GM19043 (cell line): ENCODE data around the gene ANGPTL3.

Experiments used
- ATAC-seq: cut with Tn5 transposase; IDR thresholded peaks from one replicate; pipeline ENCODE4 v1.9.1; 2021; ENCODE audit warnings: low read depth; ENCODE audit not compliant: unreplicated experiment

Gene ANGPTL3

DNA sequence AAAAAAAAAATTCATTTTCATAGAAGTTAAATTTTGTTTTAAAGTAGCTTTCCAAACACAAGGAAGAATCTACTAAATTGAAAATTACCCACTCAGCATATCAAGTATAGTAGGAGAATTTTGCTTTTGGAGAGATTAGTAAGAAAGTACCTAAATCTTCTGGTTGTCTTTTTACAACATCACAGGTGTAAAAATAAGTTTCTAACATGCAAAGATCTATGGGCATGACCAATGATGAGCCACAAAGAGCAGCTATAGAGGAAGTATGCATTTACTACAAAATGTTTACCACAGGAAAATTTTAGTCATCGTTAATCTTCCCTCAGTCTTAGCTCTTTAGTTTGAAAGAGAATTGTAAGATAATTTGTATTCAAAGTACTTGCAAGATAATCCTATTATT, 28.1 kb downstream of the ANGPTL3 start:
- no peak for ATAC-seq

DNA sequence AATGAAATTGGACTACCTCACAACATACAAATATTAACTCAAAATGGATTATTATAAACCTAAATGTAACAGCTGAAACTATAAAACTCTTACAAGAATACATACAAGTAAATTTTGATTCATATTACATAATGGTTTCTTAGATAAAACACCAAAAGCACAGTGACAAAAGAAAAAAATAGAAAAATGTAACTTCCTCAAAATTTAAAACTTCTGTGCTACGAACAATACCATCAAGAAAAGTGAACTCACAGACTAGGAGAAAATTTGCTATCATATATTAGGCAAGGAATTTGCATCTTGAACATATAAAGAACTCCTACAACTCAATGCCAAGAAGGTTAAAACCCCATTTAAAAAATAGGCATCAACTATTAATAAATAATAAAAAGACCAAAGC, 31.2 kb downstream of the ANGPTL3 start:
- ATAC-seq = no peak

DNA sequence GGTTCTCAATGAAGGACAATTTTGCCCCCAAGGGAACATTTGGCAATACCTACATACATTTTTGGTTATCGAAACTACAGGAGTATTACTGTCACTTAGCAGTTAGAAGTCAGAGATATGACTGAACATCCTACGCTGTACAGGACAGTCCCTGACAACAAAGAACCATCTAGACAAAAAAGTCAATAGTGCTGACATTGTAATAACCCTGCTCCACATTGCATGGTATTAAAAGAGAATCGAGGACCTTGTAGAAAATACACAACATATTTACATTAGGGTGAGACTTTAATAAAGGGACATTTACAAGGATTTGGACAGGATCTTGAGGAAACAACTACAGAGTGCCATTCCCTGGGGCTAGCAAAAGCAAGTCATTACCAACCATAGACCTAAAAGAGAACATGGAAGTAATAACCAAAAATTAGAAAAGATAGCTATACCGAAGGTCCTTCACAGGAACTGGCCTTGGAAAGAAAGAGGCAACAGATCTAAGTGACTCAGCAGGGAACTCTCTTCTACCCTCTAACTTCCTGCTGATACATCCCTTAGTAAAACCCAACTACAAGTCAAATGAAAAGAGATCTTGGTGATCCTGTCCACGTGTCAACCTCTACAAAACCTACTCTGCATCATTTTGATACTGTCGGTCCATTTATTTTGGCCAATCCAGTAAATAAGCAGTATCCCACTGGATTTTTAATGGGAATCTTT, 40.2 kb downstream of the ANGPTL3 start:
- ATAC-seq = no peak

DNA sequence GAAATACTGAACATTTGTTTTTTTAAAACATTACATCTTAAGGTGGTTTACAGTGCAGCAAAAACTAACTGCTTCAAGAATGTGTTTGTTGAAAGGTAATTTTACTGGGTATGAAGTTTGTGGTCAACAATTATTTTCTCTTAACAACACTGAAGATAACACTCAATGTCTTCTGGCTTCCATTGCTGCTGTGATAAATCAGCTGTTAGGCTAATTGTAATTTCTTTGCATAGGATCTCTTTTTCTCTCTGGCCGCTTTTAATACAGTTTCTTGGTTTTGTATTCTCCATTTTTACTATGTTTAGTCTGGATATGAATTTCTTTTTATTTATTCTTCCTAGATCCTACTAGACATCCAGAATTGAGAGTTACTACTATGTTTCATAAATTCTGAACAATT, 46.0 kb downstream of the ANGPTL3 start:
- ATAC-seq = no peak

DNA sequence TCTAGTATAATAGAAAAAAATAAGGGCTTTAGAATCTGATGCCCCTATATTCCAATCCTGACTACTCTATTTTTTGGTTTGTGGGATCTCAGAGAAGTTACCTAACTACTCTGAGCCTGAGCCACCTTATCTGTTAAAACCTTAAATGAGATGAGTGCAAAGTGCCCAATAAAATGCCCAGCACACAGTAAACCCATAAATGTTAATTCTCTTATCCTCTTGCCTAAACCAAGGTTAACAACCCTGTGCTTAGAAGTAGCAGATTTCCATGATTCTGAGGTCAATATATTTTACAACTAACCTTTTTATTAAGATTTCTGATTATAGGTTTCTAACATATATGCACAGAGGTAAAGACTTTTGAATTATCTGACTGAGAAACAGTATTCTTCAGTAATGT, 55.1 kb downstream of the ANGPTL3 start:
- no peak for ATAC-seq

DNA sequence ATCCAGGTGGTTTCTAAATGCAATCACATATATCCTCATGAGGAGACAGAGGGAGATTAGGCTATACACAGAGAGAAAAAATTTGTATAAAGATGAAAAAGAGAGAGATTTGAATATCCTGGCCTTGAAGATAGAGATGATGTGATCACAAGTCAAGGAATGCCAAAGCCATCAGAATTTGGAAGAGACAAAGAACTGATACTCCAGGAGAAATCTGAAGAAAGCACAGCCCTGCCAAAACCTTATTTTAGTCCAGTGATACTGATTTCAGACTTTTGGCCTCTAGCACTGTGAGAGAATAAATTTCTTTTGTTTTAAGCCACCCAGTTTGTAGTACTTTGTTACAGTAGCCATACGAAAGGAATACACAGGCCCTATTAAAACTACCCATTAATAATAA, 57.4 kb downstream of the ANGPTL3 start:
- no peak for ATAC-seq
